HepG2 (cell line): ENCODE data around the gene AUNIP. TPM values are rescaled to one million over a fixed set of nuclear protein-coding genes. Genes with fewer than 3 reads are reported as not detected.

Source experiments
- CENPT ChIP-seq: sonication (generic); formaldehyde crosslinking; IDR thresholded peaks from 2 replicates; pipeline ENCODE4 v1.8.0; 2022; ENCODE audit warnings: low read depth, mild to moderate bottlenecking, moderate library complexity, missing genetic modification reagents
- KLF12 ChIP-seq: sonication (generic); formaldehyde crosslinking; IDR thresholded peaks from 2 replicates; pipeline ENCODE4 v1.4.0; 2020; ENCODE audit warnings: missing genetic modification reagents, borderline replicate concordance
- MED13 ChIP-seq: sonication (generic); formaldehyde crosslinking; IDR thresholded peaks from 2 replicates; pipeline ENCODE4 v1.5.0; 2020; ENCODE audit warnings: missing genetic modification reagents
- PAF1 ChIP-seq: IDR thresholded peaks from 2 replicates; pipeline ENCODE4 v1.6.1; 2016; ENCODE audit warnings: missing genetic modification reagents, missing compliant biosample characterization
- ZNF713 ChIP-seq: sonication (generic); formaldehyde crosslinking; IDR thresholded peaks from 2 replicates; pipeline ENCODE4 v1.4.0; 2020; ENCODE audit warnings: mild to moderate bottlenecking, missing genetic modification reagents
- ZNF720 ChIP-seq: sonication (generic); formaldehyde crosslinking; IDR thresholded peaks from 2 replicates; pipeline ENCODE4 v1.4.0; 2020; ENCODE audit warnings: missing genetic modification reagents
- polyA plus RNA-seq, 8 experiments: library from polyadenylated mRNA; depleted of rRNA in 3 of 8; stranded (reverse) in 7 of 8; unstranded in 1 of 8; fragments of >200 nt; fragmentation: Illumina TruSeq in 4 of 8; extraction: Trizol in 4 of 8; gene quantifications; 2 replicates each; pipeline versions ENCODE4 v1.2.1 to v1.2.3, GENCODE V29; 2011 to 2016; ENCODE audit warnings: low read depth in 4 of 8, missing spikeins in 1 of 8, mixed read lengths in 1 of 8; ENCODE audit not compliant: insufficient read depth in 1 of 8
- total RNA-seq, 5 experiments: library from RNA; depleted of rRNA; stranded (reverse); fragments of >200 nt; fragmentation: Illumina TruSeq; extraction: Trizol; gene quantifications; 2 replicates each; pipeline ENCODE4 v1.2.3, GENCODE V29; 2016; ENCODE audit warnings: low read depth in 1 of 5
- TF ChIP-seq, protein P1 (sequence below): IDR thresholded peaks from 2 replicates; pipeline ENCODE4 v1.4.0; 2020; ENCODE audit warnings: mild to moderate bottlenecking, missing genetic modification reagents
- TF ChIP-seq, protein P2 (sequence below): sonication (generic); formaldehyde crosslinking; IDR thresholded peaks from 2 replicates; pipeline ENCODE4 v1.4.0; 2020; ENCODE audit warnings: mild to moderate bottlenecking, low read depth, missing genetic modification reagents
- TF ChIP-seq, protein P3 (sequence below): sonication (generic); formaldehyde crosslinking; IDR thresholded peaks from 2 replicates; pipeline ENCODE4 v1.9.0; 2021; ENCODE audit warnings: missing genetic modification reagents, borderline replicate concordance
- TF ChIP-seq, protein P4 (sequence below): sonication (generic); formaldehyde crosslinking; IDR thresholded peaks from 2 replicates; pipeline ENCODE4 v1.4.0; 2020; ENCODE audit warnings: missing genetic modification reagents, borderline replicate concordance
- TF ChIP-seq, protein P5 (sequence below): sonication (generic); formaldehyde crosslinking; IDR thresholded peaks from 2 replicates; pipeline ENCODE4 v1.4.0; 2020; ENCODE audit warnings: missing genetic modification reagents

Gene AUNIP
- total and polyA plus RNA-seq, 2 of the 13 experiments (the other 11 are each of a cell fraction or from before 2014, with no cell fraction given): 3.8 to 12.3 TPM

DNA sequence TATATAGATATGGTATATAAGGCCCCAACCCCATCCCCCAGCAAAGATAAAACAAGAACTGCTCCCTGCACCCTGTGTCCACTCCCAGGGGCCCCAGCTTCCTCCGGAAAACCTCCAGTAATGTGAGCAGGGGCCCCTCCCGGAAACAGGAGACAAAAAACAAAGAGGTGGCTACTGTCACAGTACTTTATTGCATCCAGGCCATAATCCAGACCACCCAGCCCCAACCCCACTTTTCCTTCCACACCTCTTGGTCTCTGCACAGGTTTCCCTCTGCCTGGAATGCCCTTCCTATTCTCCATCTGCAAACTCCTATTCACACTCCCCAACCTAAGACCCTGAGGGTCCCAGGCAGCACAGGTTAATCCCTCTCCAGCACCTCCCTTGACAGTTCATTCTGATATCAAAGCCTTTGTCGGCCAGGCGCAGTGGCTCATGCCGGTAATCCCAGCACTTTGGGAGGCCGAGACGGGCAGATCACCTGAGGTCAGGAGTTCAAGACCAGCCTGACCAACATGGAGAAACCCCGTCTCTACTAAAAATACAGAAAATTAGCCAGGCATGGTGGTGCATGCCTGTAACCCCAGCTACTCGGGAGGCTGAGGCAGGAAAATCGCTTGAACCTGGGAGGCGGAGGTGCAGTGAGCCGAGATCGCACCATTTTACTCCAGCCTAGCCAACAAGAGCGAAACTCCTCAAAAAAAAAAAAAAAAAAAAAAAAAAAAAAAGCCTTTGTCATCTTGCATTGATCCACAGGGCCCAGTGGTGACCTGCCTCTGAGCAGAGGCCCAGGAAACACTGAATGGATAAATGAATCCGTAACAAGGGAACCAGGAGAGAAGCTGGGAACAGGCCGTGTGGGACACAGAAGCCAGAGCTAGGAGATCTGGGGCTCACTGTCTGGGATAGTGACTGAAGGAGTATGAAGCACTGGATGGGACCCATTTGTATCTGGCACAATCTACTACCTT lies 2.3 kb upstream of the AUNIP start (continued):
- TF ChIP-seq, protein P1, sequence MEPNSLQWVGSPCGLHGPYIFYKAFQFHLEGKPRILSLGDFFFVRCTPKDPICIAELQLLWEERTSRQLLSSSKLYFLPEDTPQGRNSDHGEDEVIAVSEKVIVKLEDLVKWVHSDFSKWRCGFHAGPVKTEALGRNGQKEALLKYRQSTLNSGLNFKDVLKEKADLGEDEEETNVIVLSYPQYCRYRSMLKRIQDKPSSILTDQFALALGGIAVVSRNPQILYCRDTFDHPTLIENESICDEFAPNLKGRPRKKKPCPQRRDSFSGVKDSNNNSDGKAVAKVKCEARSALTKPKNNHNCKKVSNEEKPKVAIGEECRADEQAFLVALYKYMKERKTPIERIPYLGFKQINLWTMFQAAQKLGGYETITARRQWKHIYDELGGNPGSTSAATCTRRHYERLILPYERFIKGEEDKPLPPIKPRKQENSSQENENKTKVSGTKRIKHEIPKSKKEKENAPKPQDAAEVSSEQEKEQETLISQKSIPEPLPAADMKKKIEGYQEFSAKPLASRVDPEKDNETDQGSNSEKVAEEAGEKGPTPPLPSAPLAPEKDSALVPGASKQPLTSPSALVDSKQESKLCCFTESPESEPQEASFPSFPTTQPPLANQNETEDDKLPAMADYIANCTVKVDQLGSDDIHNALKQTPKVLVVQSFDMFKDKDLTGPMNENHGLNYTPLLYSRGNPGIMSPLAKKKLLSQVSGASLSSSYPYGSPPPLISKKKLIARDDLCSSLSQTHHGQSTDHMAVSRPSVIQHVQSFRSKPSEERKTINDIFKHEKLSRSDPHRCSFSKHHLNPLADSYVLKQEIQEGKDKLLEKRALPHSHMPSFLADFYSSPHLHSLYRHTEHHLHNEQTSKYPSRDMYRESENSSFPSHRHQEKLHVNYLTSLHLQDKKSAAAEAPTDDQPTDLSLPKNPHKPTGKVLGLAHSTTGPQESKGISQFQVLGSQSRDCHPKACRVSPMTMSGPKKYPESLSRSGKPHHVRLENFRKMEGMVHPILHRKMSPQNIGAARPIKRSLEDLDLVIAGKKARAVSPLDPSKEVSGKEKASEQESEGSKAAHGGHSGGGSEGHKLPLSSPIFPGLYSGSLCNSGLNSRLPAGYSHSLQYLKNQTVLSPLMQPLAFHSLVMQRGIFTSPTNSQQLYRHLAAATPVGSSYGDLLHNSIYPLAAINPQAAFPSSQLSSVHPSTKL (CRISPR knock-in tag): peak; percentile 76
- no peak for TF ChIP-seq CENPT (CRISPR knock-in tag)
- TF ChIP-seq, protein P2, sequence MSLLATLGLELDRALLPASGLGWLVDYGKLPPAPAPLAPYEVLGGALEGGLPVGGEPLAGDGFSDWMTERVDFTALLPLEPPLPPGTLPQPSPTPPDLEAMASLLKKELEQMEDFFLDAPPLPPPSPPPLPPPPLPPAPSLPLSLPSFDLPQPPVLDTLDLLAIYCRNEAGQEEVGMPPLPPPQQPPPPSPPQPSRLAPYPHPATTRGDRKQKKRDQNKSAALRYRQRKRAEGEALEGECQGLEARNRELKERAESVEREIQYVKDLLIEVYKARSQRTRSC (CRISPR knock-in tag): no peak
- TF ChIP-seq ZNF713 (CRISPR knock-in tag): no peak
- TF ChIP-seq ZNF720: no peak
- TF ChIP-seq, protein P3, sequence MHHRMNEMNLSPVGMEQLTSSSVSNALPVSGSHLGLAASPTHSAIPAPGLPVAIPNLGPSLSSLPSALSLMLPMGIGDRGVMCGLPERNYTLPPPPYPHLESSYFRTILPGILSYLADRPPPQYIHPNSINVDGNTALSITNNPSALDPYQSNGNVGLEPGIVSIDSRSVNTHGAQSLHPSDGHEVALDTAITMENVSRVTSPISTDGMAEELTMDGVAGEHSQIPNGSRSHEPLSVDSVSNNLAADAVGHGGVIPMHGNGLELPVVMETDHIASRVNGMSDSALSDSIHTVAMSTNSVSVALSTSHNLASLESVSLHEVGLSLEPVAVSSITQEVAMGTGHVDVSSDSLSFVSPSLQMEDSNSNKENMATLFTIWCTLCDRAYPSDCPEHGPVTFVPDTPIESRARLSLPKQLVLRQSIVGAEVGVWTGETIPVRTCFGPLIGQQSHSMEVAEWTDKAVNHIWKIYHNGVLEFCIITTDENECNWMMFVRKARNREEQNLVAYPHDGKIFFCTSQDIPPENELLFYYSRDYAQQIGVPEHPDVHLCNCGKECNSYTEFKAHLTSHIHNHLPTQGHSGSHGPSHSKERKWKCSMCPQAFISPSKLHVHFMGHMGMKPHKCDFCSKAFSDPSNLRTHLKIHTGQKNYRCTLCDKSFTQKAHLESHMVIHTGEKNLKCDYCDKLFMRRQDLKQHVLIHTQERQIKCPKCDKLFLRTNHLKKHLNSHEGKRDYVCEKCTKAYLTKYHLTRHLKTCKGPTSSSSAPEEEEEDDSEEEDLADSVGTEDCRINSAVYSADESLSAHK: no peak
- TF ChIP-seq KLF12 (CRISPR knock-in tag): no peak; the same call in 1 of the 2 replicates
- no peak for TF ChIP-seq PAF1 (CRISPR knock-in tag)
- TF ChIP-seq, protein P4, sequence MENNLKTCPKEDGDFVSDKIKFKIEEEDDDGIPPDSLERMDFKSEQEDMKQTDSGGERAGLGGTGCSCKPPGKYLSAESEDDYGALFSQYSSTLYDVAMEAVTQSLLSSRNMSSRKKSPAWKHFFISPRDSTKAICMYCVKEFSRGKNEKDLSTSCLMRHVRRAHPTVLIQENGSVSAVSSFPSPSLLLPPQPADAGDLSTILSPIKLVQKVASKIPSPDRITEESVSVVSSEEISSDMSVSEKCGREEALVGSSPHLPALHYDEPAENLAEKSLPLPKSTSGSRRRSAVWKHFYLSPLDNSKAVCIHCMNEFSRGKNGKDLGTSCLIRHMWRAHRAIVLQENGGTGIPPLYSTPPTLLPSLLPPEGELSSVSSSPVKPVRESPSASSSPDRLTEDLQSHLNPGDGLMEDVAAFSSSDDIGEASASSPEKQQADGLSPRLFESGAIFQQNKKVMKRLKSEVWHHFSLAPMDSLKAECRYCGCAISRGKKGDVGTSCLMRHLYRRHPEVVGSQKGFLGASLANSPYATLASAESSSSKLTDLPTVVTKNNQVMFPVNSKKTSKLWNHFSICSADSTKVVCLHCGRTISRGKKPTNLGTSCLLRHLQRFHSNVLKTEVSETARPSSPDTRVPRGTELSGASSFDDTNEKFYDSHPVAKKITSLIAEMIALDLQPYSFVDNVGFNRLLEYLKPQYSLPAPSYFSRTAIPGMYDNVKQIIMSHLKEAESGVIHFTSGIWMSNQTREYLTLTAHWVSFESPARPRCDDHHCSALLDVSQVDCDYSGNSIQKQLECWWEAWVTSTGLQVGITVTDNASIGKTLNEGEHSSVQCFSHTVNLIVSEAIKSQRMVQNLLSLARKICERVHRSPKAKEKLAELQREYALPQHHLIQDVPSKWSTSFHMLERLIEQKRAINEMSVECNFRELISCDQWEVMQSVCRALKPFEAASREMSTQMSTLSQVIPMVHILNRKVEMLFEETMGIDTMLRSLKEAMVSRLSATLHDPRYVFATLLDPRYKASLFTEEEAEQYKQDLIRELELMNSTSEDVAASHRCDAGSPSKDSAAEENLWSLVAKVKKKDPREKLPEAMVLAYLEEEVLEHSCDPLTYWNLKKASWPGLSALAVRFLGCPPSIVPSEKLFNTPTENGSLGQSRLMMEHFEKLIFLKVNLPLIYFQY (CRISPR knock-in tag): no peak
- TF ChIP-seq, protein P5, sequence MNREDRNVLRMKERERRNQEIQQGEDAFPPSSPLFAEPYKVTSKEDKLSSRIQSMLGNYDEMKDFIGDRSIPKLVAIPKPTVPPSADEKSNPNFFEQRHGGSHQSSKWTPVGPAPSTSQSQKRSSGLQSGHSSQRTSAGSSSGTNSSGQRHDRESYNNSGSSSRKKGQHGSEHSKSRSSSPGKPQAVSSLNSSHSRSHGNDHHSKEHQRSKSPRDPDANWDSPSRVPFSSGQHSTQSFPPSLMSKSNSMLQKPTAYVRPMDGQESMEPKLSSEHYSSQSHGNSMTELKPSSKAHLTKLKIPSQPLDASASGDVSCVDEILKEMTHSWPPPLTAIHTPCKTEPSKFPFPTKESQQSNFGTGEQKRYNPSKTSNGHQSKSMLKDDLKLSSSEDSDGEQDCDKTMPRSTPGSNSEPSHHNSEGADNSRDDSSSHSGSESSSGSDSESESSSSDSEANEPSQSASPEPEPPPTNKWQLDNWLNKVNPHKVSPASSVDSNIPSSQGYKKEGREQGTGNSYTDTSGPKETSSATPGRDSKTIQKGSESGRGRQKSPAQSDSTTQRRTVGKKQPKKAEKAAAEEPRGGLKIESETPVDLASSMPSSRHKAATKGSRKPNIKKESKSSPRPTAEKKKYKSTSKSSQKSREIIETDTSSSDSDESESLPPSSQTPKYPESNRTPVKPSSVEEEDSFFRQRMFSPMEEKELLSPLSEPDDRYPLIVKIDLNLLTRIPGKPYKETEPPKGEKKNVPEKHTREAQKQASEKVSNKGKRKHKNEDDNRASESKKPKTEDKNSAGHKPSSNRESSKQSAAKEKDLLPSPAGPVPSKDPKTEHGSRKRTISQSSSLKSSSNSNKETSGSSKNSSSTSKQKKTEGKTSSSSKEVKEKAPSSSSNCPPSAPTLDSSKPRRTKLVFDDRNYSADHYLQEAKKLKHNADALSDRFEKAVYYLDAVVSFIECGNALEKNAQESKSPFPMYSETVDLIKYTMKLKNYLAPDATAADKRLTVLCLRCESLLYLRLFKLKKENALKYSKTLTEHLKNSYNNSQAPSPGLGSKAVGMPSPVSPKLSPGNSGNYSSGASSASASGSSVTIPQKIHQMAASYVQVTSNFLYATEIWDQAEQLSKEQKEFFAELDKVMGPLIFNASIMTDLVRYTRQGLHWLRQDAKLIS (CRISPR knock-in tag): no peak
- TF ChIP-seq MED13 (CRISPR knock-in tag): peak; percentile 29; the same call in 1 of the 2 replicates
